HepG2 (cell line): Measurements from ENCODE around the gene DDI2. TPM values are rescaled to one million over a fixed set of nuclear protein-coding genes. Genes with fewer than 3 reads are reported as not detected.
A peak's percentile ranks its signal among the peaks of the same experiment; 100 is the strongest.

Experiments
- EHMT2 ChIP-seq: fragments of 200-600 bp; sonication (generic); IDR thresholded peaks from 2 replicates; pipeline ENCODE4 v1.7.0; 2017; ENCODE audit warnings: antibody characterized with exemption, low read depth, low read length, borderline replicate concordance
- ELF1 ChIP-seq: sonication (generic); formaldehyde crosslinking; IDR thresholded peaks from 2 replicates; pipeline ENCODE4 v1.4.0; 2020; ENCODE audit warnings: missing genetic modification reagents
- FOXA1 ChIP-seq, 2 experiments: fragments of 450-650 bp in 1 of 2; sonication (generic) in 1 of 2; formaldehyde crosslinking in 1 of 2; IDR thresholded peaks; 2 replicates each; pipeline versions ENCODE4 v1.4.0 to v1.6.1; 2016 to 2020; ENCODE audit warnings: missing genetic modification reagents in 1 of 2
- KMT2B ChIP-seq: IDR thresholded peaks from 2 replicates; pipeline ENCODE4 v1.6.1; 2016; ENCODE audit warnings: missing genetic modification reagents, missing compliant biosample characterization
- NR2C2 ChIP-seq: sonication (generic); formaldehyde crosslinking; IDR thresholded peaks from 2 replicates; pipeline ENCODE4 v1.4.0; 2020; ENCODE audit warnings: missing genetic modification reagents, mild to moderate bottlenecking, moderate library complexity, borderline replicate concordance
- RBM22 ChIP-seq: fragments of 200-400 bp; formaldehyde crosslinking; optimal IDR thresholded peaks from 2 replicates; pipeline ENCODE3; 2017; ENCODE audit warnings: mild to moderate bottlenecking, low read length, moderate library complexity
- REXO4 ChIP-seq: sonication (generic); formaldehyde crosslinking; IDR thresholded peaks from 2 replicates; pipeline ENCODE4 v1.8.0; 2022; ENCODE audit warnings: missing genetic modification reagents, mild to moderate bottlenecking, borderline replicate concordance
- SIX4 ChIP-seq: sonication (generic); formaldehyde crosslinking; IDR thresholded peaks from 2 replicates; pipeline ENCODE4 v1.4.0; 2020; ENCODE audit warnings: missing genetic modification reagents
- SP2 ChIP-seq: sonication (generic); formaldehyde crosslinking; IDR thresholded peaks from 2 replicates; pipeline ENCODE4 v1.5.1; 2020; ENCODE audit warnings: mild to moderate bottlenecking, missing genetic modification reagents
- STAT6 ChIP-seq: sonication (generic); formaldehyde crosslinking; IDR thresholded peaks from 2 replicates; pipeline ENCODE4 v1.4.0; 2020; ENCODE audit warnings: missing genetic modification reagents, mild to moderate bottlenecking, borderline replicate concordance
- U2AF2 ChIP-seq: fragments of 200-400 bp; formaldehyde crosslinking; IDR thresholded peaks from 2 replicates; pipeline ENCODE4 v1.6.1; 2017; ENCODE audit warnings: low read depth, mild to moderate bottlenecking, low read length
- ZBTB7B ChIP-seq: sonication (generic); formaldehyde crosslinking; IDR thresholded peaks from 2 replicates; pipeline ENCODE4 v1.4.0; 2020; ENCODE audit warnings: missing genetic modification reagents
- ZFP37 ChIP-seq: sonication (generic); formaldehyde crosslinking; IDR thresholded peaks from 2 replicates; pipeline ENCODE4 v1.4.0; 2020; ENCODE audit warnings: missing genetic modification reagents, borderline replicate concordance
- ZNF143 ChIP-seq: sonication (generic); formaldehyde crosslinking; IDR thresholded peaks from 2 replicates; pipeline ENCODE4 v1.4.0; 2020; ENCODE audit warnings: missing genetic modification reagents
- ZNF18 ChIP-seq: sonication (generic); formaldehyde crosslinking; IDR thresholded peaks from 2 replicates; pipeline ENCODE4 v1.8.0; 2022; ENCODE audit warnings: mild to moderate bottlenecking, missing genetic modification reagents; ENCODE audit not compliant: insufficient replicate concordance
- ZNF407 ChIP-seq: sonication (generic); formaldehyde crosslinking; IDR thresholded peaks from one replicate; pipeline ENCODE4 v1.5.1; 2020; ENCODE audit warnings: mild to moderate bottlenecking, missing genetic modification reagents; ENCODE audit errors: not compliant biosample characterization
- polyA plus RNA-seq, 8 experiments: library from polyadenylated mRNA; depleted of rRNA in 3 of 8; stranded (reverse) in 7 of 8; unstranded in 1 of 8; fragments of >200 nt; fragmentation: Illumina TruSeq in 4 of 8; extraction: Trizol in 4 of 8; gene quantifications; 2 replicates each; pipeline versions ENCODE4 v1.2.1 to v1.2.3, GENCODE V29; 2011 to 2016; ENCODE audit warnings: low read depth in 4 of 8, missing spikeins in 1 of 8, mixed read lengths in 1 of 8; ENCODE audit not compliant: insufficient read depth in 1 of 8
- total RNA-seq, 5 experiments: library from RNA; depleted of rRNA; stranded (reverse); fragments of >200 nt; fragmentation: Illumina TruSeq; extraction: Trizol; gene quantifications; 2 replicates each; pipeline ENCODE4 v1.2.3, GENCODE V29; 2016; ENCODE audit warnings: low read depth in 1 of 5

Gene DDI2
- total and polyA plus RNA-seq, 2 of the 13 experiments (the other 11 are each of a cell fraction or from before 2014, with no cell fraction given): 8.5 to 25.7 TPM

- TF ChIP-seq U2AF2: no peak
- no peak for TF ChIP-seq RBM22
- no peak for TF ChIP-seq SP2 (CRISPR knock-in tag)
- TF ChIP-seq STAT6 (CRISPR knock-in tag): no peak
- no peak for TF ChIP-seq ZFP37 (CRISPR knock-in tag)
- no peak for TF ChIP-seq FOXA1 (IDR thresholded peaks at IDR 0.05)
- peak; percentile 74 for TF ChIP-seq FOXA1 (CRISPR knock-in tag; IDR thresholded peaks at IDR 0.05)
- TF ChIP-seq ELF1 (CRISPR knock-in tag): no peak
- TF ChIP-seq REXO4 (CRISPR knock-in tag): no peak
- TF ChIP-seq ZBTB7B (CRISPR knock-in tag): no peak
- TF ChIP-seq NR2C2 (CRISPR knock-in tag): no peak
- no peak for TF ChIP-seq ZNF143
- no peak; the same call in 1 of the 2 replicates for TF ChIP-seq KMT2B (CRISPR knock-in tag)
- no peak for TF ChIP-seq ZNF18 (CRISPR knock-in tag)
- no peak for TF ChIP-seq ZNF407
- no peak for TF ChIP-seq EHMT2
- no peak for TF ChIP-seq SIX4 (CRISPR knock-in tag)
Observed at GRCh38 chr1:15605398-15606383, 11.6 kb upstream of the DDI2 start (continued).
